GM12865 (cell line): ENCODE data around the gene DEGS1.
"Not testable (repeated sequence)": the region's sequence is repeated elsewhere in the genome, so short reads cannot be mapped to it uniquely, and the experiment has no call there.

ENCODE experiments used
- DNase-seq: peaks from one replicate; pipeline ENCODE4 v3.0.0; 2010; ENCODE audit warnings: low read depth
- H3K4me3 ChIP-seq: 2 replicates; pipeline ENCODE4 v1.5.1; 2011; ENCODE audit warnings: mild to moderate bottlenecking, low read depth, low read length, control low read depth
- CTCF ChIP-seq: IDR thresholded peaks from 2 replicates; pipeline ENCODE4 v1.5.1; 2011; ENCODE audit warnings: low read length, control low read depth, low read depth, inconsistent platforms; ENCODE audit not compliant: insufficient read depth; ENCODE audit errors: missing control alignments

Gene DEGS1

GRCh38 chr1:224199679-224200078, 16.6 kb downstream of the DEGS1 start:
- H3K4me3 ChIP-seq = no peak overlapping the region
- no peak for DNase-seq
- TF ChIP-seq CTCF = no peak

- DNase-seq = no peak
- H3K4me3 ChIP-seq = no peak overlapping the region
- no peak for TF ChIP-seq CTCF
Observed at GRCh38 chr1:224201383-224201782, 18.3 kb downstream of the DEGS1 start.

DNA sequence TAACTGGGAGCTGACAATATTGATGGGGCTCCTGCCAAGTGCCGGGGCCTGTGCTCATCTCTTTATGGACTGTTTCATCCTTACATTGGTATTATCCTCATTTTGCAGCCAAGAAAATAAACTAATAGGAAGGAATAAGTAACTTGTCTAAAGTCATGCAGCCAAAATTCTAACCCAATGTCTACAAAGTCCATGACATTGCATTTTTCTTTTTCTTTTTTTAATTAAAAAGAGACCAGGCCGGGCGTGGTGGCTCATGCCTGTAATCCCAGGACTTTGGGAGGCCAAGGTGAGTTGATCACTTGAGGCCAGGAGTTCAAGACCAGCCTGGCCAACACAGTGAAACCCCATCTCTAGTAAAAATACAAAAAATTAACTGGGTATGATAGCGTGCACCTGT, 18.8 kb downstream of the DEGS1 start:
- TF ChIP-seq CTCF = no peak
- DNase-seq = no peak
- H3K4me3 ChIP-seq = no peak overlapping the region

DNA sequence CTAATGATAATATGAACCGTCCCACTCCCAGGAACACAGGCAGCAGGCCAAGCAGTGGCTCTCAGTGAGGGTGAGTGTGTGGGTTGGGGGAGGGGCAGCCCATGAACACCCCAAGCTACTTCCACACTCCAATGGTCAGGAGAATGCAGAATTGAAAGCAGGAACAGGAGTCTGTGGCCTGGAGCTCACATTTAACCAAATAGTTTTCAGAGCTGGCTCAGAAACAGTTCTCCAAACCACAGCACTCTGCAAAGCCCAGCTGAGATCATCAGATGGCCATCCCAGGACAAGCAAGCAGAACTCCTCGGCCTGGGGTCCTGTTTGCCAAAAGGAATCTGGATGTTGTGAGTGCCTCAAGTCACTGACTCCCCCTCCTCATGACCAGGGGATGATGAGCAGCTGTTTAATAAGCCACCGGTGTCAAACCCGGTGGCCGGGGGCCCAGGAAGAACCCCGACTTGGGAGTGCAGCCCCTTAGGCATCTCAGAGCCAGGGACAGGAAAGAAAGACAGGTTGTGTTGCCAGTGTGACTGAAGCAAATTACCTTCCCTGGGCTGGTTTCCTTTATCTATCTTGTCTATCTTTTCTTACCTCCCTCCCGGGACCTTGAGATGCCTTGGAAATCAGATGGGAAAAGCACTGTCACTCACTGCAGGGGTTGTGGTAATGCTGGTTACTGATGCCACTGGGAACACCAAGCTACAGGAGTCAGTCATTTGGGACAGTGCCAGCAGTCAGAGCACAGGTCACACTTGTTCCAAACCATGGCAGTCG, 20.4 kb downstream of the DEGS1 start:
- TF ChIP-seq CTCF = no peak
- H3K4me3 ChIP-seq = no peak overlapping the region
- peak; percentile 81 for DNase-seq

GRCh38 chr1:224205438-224205840, 22.4 kb downstream of the DEGS1 start:
- DNase-seq = peak; percentile 53
- no peak for TF ChIP-seq CTCF
- H3K4me3 ChIP-seq = no peak overlapping the region

DNA sequence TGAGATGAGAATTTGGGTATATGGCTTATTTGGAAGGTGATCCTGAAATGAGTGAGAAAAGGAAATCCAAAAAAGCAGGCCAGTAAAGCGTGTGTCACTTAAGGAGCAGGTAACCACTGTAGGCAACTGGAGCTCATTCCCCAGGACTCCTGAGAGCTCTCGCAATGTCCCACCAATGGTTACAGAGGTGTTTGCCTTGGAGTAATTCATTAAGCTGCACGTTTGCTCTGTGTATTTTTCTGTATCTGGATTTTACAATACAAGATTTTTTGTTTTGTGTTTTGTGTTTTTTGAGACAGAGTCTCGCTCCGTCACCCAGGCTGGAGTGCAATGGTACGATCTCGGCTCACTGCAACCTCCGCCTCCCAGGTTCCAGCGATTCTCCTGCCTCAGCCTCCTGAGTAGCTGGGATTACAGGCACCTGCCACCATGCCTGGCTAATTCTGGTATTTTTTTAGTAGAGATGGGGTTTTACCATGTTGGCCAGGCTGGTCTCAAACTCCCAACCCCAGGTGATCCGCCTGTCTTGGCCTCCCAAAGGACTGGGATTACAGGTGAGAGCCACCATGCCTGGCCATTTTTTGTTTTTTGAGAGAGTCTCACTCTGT, 23.0 kb downstream of the DEGS1 start:
- DNase-seq, H3K4me3 ChIP-seq: not testable (repeated sequence)

GRCh38 chr1:224211206-224211962, 28.3 kb downstream of the DEGS1 start:
- H3K4me3 ChIP-seq = no peak overlapping the region
- peak; percentile 21 for DNase-seq
- TF ChIP-seq CTCF = no peak
